Measurements from ENCODE around the gene TRIO. TPM values are rescaled to one million over a fixed set of nuclear protein-coding genes. Genes with fewer than 3 reads are reported as not detected.

TRIO gene
- total RNA-seq, 1 experiment from 2014 or later = 68.4 TPM

DNA sequence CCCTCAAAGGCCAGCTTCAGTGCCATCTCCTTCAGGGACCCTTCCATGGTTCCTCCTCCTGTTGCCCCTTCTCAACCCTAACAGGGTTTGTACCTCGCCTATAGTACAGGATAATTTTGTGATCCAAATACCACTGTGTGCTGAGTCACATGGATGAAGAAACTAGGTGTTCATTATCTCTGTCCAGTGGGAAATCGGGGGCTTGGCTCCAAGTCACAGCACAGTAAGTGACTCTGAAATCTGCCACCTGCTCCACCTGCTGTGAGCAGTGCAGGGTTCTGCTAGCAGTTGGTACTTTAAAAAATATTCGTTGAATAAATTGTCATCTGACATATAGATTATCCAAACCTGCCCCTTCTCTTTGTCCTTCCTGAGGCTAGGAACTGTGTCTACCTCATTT is 315.3 kb downstream of the TRIO start:
- Histone ChIP-seq H3K4me1 (ENCODE audit: control insufficient read depth in 1 of 2, insufficient read depth in 2 of 2, low read length in 2 of 2) (peaks cover 0 to 5% of the 10 kb centered on the region in 2 experiments; a peak in 2 of 4 replicates), H3K79me2 (ENCODE audit: insufficient read depth, low read length) (no peaks in the 10 kb centered on the region), H3K36me3 (ENCODE audit: control insufficient read depth in 1 of 2, insufficient read depth in 2 of 2, low read length in 2 of 2) (peaks cover 8 to 16% of the 10 kb centered on the region in 2 experiments; a peak in 3 of 4 replicates), H3K9ac (ENCODE audit: low read length) (no peak overlapping the region), H2AFZ (ENCODE audit: low read depth, low read length, poor library complexity, severe bottlenecking) (no peak overlapping the region), H3K27me3 (ENCODE audit: insufficient read depth, low read length) (no peaks in the 10 kb centered on the region), H3K27ac (ENCODE audit: low read depth, low read length) (no peak overlapping the region), H3K9me2 (ENCODE audit: insufficient read depth) (no peaks in the 10 kb centered on the region), H4K20me1 (ENCODE audit: insufficient read depth) (no peaks in the 10 kb centered on the region), H3K4me2 (ENCODE audit: low read length) (no peak overlapping the region), H3K4me3 (replicated peaks in 1 of 2; ENCODE audit: low read depth in 1 of 2, low read length in 2 of 2) (no peak overlapping the region), H3K9me3 (ENCODE audit: control insufficient read depth in 1 of 2, insufficient read depth in 1 of 2, low read depth in 1 of 2, low read length in 2 of 2) (peaks cover 0 to 5% of the 10 kb centered on the region in 2 experiments; a peak in 1 of 4 replicates)
- TF ChIP-seq EZH2 (IDR thresholded peaks at IDR 0.05) = no peak
- CTCF ChIA-PET = no interaction called here
- POLR2A ChIA-PET = no interaction called here
- BruUV-seq (replicated peaks) = no TSS peak
- RAD21 ChIA-PET (ENCODE audit: low non-redundant PET in 1 of 2, low total read pairs in 2 of 2, uncharacterized antibody in 2 of 2, unreplicated experiment in 2 of 2) = no interaction called here
- intact Hi-C loops (cut with micrococcal nuclease) = no loop called here
- DNase-seq (ENCODE audit: low read depth, low spot score) (no peak), ATAC-seq (no peak)

DNA sequence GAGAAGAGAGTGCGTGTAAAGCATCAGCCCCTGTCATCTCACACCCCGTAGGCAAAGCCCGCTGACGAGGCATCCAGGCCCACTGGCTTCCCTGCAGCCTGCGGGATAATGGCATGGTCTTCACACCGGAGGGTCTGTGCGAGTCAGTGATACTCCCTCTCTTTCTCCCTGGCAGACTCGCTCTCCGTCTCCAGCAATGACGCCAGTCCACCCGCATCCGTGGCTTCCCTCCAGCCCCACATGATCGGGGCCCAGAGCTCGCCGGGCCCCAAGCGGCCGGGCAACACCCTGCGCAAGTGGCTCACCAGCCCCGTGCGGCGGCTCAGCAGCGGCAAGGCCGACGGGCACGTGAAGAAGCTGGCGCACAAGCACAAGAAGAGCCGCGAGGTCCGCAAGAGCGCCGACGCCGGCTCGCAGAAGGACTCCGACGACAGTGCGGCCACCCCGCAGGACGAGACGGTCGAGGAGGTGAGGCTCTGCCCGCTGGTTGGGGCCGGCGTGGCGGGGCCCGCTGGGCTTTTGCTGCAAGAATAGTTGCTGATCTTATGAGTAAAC is 317.8 kb downstream of the TRIO start:
- H3K27ac ChIP-seq (ENCODE audit: low read depth, low read length) = no peak overlapping the region
- H3K27me3 ChIP-seq (ENCODE audit: insufficient read depth, low read length) = no peaks in the 10 kb centered on the region
- no peak for DNase-seq (ENCODE audit: low read depth, low spot score)
- POLR2A ChIA-PET = no interaction called here
- no peak for TF ChIP-seq ZNF274 (IDR thresholded peaks at IDR 0.05; ENCODE audit: low read depth, low read length)
- no peak for TF ChIP-seq TCF7L2 (IDR thresholded peaks at IDR 0.05; ENCODE audit: borderline replicate concordance, extremely low read depth, insufficient read depth, insufficient read length)
- TF ChIP-seq CBX3 (IDR thresholded peaks at IDR 0.05; ENCODE audit: low read depth) = no peak
- TF ChIP-seq CEBPB (IDR thresholded peaks at IDR 0.05; ENCODE audit: low read depth) = no peak
- no peak for TF ChIP-seq SP1 (IDR thresholded peaks at IDR 0.05; ENCODE audit: low read depth)
- TF ChIP-seq YY1 (IDR thresholded peaks at IDR 0.05; ENCODE audit: extremely low read depth, insufficient replicate concordance, low read depth, low read length) = no peak
- TF ChIP-seq, protein P1, sequence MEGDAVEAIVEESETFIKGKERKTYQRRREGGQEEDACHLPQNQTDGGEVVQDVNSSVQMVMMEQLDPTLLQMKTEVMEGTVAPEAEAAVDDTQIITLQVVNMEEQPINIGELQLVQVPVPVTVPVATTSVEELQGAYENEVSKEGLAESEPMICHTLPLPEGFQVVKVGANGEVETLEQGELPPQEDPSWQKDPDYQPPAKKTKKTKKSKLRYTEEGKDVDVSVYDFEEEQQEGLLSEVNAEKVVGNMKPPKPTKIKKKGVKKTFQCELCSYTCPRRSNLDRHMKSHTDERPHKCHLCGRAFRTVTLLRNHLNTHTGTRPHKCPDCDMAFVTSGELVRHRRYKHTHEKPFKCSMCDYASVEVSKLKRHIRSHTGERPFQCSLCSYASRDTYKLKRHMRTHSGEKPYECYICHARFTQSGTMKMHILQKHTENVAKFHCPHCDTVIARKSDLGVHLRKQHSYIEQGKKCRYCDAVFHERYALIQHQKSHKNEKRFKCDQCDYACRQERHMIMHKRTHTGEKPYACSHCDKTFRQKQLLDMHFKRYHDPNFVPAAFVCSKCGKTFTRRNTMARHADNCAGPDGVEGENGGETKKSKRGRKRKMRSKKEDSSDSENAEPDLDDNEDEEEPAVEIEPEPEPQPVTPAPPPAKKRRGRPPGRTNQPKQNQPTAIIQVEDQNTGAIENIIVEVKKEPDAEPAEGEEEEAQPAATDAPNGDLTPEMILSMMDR (IDR thresholded peaks at IDR 0.05 in 2 of 3, conservative IDR thresholded peaks at IDR 0.05 in 1 of 3; ENCODE audit: borderline replicate concordance in 1 of 3, insufficient read depth in 1 of 3, low read depth in 2 of 3, low read length in 2 of 3) = no peak
- no peak for TF ChIP-seq EGR1 (IDR thresholded peaks at IDR 0.05; ENCODE audit: low read depth)
- no peak for TF ChIP-seq JUND (IDR thresholded peaks at IDR 0.05)
- TF ChIP-seq ZFX (IDR thresholded peaks at IDR 0.05) = no peak
- no peak for TF ChIP-seq MAX (IDR thresholded peaks at IDR 0.05)
- H3K9me2 ChIP-seq (ENCODE audit: insufficient read depth) = no peaks in the 10 kb centered on the region
- RAD21 ChIA-PET (ENCODE audit: low non-redundant PET in 1 of 2, low total read pairs in 2 of 2, uncharacterized antibody in 2 of 2, unreplicated experiment in 2 of 2) = no interaction called here
- intact Hi-C loops (cut with micrococcal nuclease) = no loop called here
- CTCF ChIA-PET = no interaction called here
- H3K4me3 ChIP-seq (replicated peaks in 1 of 2; ENCODE audit: low read depth in 1 of 2, low read length in 2 of 2) = no peak overlapping the region
- H4K20me1 ChIP-seq (ENCODE audit: insufficient read depth) = no peaks in the 10 kb centered on the region
- peaks cover 0 to 10% of the 10 kb centered on the region in 2 experiments; a peak in 2 of 4 replicates for H3K4me1 ChIP-seq (ENCODE audit: control insufficient read depth in 1 of 2, insufficient read depth in 2 of 2, low read length in 2 of 2)
- no peak overlapping the region for H3K9ac ChIP-seq (ENCODE audit: low read length)
- H3K4me2 ChIP-seq (ENCODE audit: low read length) = no peak overlapping the region
- BruUV-seq (replicated peaks) = no TSS peak
- H3K36me3 ChIP-seq (ENCODE audit: control insufficient read depth in 1 of 2, insufficient read depth in 2 of 2, low read length in 2 of 2) = peaks cover 14 to 21% of the 10 kb centered on the region in 2 experiments; a peak in 3 of 4 replicates
- ATAC-seq = no peak
- no peaks in the 10 kb centered on the region for H3K79me2 ChIP-seq (ENCODE audit: insufficient read depth, low read length)
- H2AFZ ChIP-seq (ENCODE audit: low read depth, low read length, poor library complexity, severe bottlenecking) = no peak overlapping the region
- H3K9me3 ChIP-seq (ENCODE audit: control insufficient read depth in 1 of 2, insufficient read depth in 1 of 2, low read depth in 1 of 2, low read length in 2 of 2) = no peaks in the 10 kb centered on the region

Measured in HCT116 (cell line).